ENCODE measurements around the gene ZNF691.
"Not testable (repeated sequence)": the region's sequence is repeated elsewhere in the genome, so short reads cannot be mapped to it uniquely, and the experiment has no call there.

Gene ZNF691, protein sequence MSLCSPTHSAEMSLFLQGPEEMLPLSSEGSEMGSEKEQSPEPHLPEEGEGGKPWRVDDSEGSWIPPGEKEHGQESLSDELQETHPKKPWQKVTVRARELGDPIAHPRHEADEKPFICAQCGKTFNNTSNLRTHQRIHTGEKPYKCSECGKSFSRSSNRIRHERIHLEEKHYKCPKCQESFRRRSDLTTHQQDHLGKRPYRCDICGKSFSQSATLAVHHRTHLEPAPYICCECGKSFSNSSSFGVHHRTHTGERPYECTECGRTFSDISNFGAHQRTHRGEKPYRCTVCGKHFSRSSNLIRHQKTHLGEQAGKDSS

GRCh38 chr1:42846257-42847110, at the start of gene ZNF691:
TSS of gene ZNF691 (plus strand) at chr1:42846613. CDS start at chr1:42849659, 3,046 bp downstream.
- peak; percentile 99 for DNase-seq

- DNase-seq: no peak
Observed at GRCh38 chr1:42797414-42797813, 49.0 kb upstream of the ZNF691 start.

GRCh38 chr1:42797979-42798378, 48.4 kb upstream of the ZNF691 start:
- no peak for DNase-seq

DNA sequence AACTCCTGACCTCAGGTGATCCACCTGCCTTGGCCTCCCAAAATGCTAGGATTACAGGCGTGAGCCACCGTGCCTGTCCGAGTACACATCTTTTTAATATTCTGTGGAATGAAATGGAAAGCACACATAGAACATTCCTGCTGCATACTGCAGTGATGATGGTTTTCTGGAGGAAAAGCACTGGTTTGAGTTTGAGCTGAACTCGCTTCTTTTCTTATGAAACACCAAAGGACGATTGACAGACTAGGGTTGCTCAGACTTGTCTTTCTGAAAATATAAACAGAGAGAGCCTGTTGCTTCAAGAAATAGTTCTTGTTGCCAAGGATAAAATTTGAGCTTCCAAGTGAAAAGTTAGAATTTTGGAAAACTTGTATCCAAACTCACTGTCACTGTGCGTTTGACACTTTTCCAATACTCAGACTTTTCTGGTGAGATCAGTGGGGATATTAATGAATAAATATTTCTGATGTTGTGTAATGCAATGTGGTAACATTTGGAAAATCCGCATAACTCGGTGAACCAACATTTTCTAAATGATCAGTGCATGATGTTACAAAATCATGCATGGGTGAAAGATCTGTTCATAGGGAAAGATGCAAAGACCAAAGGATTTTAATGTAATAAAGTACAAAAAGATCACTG, 44.5 kb upstream of the ZNF691 start:
- DNase-seq: no peak

GRCh38 chr1:42806171-42806570, 40.2 kb upstream of the ZNF691 start:
- no peak for DNase-seq

- no peak for DNase-seq
Observed at GRCh38 chr1:42806593-42806992, 39.8 kb upstream of the ZNF691 start.

- DNase-seq: no peak
Observed at GRCh38 chr1:42807056-42807668, 39.3 kb upstream of the ZNF691 start.

DNA sequence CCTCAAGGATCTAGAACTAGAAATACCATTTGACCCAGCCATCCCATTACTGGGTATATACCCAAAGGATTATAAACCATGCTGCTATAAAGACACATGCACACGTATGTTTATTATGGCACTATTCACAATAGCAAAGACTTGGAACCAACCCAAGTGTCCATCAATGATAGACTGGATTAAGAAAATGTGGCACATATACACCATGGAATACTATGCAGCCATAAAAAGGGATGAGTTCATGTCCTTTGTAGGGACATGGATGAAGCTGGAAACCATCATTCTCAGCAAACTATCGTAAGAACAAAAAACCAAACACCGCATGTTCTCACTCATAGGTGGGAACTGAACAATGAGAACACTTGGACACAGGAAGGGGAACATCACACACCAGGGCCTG, 31.6 kb upstream of the ZNF691 start:
- DNase-seq: not testable (repeated sequence)

DNA sequence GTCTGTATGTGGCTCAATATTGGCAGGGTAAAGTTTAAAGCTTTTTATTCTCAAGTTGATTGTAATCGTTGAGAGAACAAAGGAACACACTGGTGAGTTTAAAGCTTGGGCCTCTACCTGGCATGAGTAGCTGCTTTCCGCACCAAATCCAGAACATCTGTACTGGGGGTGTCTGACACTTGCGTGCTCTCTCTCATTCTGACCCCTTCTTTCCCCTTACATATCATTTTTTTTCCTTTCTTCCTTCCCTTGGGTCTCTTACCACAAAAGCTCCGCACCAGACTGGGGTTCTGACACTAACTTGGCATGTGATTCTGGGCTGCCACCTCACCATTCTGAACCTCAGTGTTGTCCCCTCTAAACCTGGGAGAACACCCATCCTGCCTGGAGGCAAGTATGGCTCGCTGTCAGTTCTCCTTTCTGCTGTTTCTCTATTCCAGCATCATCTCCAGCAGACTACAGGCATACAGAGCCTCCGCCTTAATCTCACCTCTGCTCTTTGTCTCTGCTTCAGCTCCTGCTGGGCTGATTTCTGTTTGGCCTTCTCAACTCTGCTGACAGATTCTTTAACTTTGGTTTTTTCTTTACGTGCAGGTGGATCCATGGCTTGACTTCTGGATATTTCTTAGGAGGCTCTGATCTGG, 30.4 kb upstream of the ZNF691 start:
- peak; percentile 57 for DNase-seq

DNA sequence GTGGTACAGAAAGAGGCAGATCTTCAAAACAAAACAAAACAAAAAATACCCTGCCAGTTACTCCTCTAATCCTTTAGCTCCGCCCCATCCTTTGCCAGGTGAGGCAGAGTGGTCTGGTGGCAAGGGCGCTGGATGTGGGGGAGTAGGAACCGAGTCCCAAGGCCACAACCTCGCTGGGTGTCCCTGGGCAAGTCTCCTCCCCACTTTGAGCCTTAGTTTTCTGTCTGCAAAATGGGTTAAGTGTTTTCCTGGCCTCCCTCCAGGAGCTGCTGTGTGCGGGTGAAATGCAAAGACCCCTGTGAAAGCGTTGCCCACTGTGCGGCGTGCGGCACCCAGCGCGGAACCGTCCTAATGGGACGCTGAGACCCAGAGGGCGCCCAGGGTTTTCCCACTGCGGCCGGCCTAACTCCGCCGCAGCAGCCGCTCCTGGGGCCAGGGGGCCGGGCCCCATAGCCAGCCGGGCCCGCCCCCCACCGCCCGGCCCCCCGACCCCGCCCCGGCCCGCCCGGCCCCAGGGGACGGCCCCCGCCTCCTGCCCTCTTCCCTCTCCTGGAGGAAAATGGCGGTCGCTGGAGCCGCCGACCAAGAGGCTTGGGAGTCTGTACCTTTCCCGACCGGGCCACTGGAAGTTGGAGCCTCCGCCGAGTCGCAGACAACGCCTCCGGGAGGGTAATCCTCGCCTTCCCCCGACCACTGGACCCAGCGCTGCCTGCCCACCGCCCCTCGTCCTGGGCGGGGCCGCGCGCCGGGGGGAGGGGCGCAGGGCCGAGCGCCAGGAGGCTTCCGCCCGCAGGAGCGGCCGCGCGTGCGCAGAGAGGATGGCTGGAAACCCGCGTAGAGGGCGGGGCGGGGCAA, 29.6 kb upstream of the ZNF691 start, which contains the start of the genes ERMAP and SVBP:
ERMAP (plus strand) TSS at position 538 of the 855 bp plus-strand sequence. CDS start 13,327 bp downstream, outside the sequence.
SVBP (minus strand) TSS at position 813 of the 855 bp plus-strand sequence. CDS start 853 bp downstream, outside the sequence.
- DNase-seq: peak; percentile 93

DNA sequence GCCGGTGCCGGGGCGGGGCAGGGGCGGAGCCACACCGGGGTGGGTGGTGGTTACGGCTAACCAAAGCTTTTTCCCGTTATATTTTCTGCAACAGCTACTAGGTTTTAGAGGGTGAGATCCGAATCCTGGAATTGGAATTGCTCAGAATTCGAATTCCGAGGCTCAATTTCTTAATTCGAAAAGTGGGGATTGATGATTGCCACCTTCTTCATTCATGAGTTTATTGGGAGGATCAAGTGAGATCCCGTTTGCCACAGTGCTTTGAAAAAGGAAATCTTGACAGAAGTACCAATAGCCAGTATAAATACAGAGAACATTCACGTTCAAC, 29.0 kb upstream of the ZNF691 start:
- DNase-seq: no peak

DNA sequence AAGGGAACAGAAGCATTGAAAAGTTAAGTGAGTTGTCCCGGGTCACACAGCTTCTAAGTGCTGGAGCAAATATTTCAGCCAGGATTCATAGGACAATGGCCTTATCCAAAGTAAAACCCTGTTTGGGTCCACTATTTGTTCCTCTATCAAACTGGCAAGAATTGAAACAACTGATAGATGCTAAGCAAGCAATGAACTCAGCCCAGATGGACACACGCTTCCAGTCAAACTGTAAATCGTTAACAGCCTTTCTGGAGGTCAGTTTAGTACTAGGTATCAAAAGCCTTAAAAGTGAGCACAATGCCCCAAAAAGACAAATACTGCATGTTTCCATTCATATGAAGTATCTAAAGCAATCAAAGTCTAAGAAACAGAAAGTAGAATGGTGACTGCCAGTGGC, 28.4 kb upstream of the ZNF691 start:
- no peak for DNase-seq

- no peak for DNase-seq
Observed at GRCh38 chr1:42820813-42821212, 25.6 kb upstream of the ZNF691 start.

DNA sequence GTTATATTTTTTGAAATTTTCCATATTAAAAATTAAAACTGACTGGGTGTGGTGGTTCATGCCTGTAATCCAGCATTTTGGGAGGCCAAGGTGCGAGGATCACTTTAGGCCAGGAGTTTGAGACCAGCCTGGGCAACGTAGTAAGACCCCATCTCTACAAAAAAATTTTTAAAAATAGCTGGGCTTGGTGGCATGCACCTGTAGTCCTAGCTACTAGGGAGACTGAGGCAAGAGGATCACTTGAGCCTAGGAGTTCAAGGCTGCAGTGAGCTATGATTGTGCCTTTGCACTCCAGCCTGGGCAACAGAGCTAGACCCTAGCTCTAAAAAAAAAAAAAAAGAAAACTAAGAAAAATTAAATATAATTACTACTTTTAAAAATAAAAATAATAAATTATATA, 24.7 kb upstream of the ZNF691 start:
- DNase-seq: no peak

GRCh38 chr1:42822800-42823392, 23.5 kb upstream of the ZNF691 start:
- DNase-seq: peak; percentile 72

DNA sequence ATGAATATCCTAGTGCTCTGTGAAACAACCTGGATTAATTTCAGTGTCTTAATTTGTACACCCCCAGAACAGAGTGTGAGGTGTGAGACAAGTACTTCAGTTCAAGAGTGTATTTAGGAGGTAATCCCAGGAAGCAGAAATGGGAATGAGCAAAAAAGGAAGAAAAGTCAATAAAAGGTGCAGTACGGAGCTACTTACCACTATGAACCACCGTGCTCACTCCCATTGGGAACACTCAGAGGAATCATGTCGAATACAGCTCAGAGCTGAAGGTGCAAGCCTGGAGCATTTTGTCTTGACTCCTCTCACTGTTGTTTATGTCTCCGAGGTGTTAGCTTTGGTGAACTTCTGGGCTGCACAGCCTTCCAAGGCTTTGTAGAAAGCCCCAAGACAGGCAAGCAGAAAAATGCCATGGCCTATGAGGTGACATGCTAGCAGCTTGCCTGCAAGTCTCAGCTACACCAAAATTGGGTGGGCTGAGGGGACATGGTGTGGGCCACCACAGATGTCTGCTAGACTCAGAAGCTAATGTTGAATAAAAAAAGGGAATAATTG, 21.9 kb upstream of the ZNF691 start:
- DNase-seq: no peak

DNA sequence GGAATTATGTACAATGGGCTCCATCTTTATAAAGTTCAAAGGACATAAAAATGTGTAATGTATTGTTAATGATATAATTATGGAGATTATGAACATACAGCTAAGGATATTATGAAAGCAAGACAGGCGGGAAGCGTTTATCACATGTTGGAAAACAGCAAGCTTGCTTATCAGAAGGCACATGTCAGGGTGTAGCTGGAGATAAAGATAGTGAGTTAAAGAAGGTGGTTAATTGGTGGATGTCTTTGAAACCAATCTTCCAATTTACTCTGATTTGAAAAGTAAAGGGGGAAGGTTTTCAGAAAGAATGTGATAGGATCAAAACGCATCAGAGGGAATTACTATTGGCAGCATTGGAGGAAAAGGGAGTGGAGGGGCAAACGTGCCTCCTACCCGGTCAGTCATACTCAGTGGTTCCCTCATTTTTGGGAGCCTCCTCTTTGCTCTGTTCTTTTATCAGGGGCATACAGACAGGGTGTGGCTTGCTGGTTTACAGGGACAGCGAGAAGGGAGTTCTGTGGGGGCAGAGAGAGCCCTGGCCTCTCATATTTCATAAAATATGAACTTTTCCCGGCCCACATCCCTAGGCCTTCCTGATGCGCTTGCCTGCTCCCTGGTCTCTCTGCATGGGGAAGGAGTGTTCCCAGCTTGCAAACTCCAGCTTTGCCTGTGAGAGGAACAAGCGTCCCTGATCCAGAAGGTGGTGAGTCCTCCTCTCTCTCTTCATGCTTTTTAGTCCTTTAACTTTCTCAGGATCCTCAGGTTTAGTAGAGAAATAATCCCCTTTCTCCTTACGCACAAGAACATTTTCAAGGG, 21.2 kb upstream of the ZNF691 start:
- DNase-seq: peak; percentile 94

DNA sequence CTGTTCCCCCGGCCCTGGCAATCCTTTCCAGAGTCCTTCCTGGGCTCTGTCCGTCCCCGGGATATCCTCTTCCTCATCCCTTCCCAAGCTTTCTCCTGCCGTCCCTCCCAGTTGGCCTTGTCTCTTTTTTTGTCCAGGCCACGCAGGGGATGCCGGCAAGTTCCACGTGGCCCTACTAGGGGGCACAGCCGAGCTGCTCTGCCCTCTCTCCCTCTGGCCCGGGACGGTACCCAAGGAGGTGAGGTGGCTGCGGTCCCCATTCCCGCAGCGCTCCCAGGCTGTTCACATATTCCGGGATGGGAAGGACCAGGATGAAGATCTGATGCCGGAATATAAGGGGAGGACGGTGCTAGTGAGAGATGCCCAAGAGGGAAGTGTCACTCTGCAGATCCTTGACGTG, 15.8 kb upstream of the ZNF691 start:
- DNase-seq: no peak

DNA sequence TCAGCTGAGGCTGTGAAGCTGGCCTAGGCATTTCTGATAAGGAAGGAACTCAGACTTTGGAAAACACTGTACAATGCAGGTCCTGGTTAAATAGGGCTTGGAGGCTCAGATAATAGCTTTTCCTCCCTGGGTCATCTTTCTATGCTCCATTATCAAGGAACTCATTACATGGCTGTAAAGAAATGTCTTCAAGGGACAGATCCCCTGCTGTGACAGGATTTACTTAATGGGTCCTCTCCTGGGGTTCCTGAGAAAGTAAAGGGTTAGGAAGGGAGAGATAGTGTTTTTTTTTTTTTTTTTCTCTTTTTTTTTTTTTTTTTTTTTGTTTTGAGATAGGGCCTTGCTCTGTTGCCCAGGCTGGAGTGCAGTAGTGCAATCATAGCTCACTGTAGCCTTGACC, 15.1 kb upstream of the ZNF691 start:
- DNase-seq: no peak
